Tongue (tissue), 2 donors: ENCODE results near the gene SYTL3. TPM values are rescaled to one million over a fixed set of nuclear protein-coding genes. Genes with fewer than 3 reads are reported as not detected.

ENCODE experiments used
- small RNA-seq: library from RNA; depleted of rRNA; stranded (forward); fragments of <200 nt; gene quantifications from one replicate; pipeline ENCODE3, GENCODE V24; 2014; ENCODE audit warnings: low replicate concordance
- total RNA-seq: library from RNA; depleted of rRNA; stranded (reverse); fragments of >200 nt; gene quantifications from one replicate; pipeline ENCODE4 v1.2.3, GENCODE V29; 2014

Gene SYTL3
- total RNA-seq, 1 donor from 2014 or later = 9.9 TPM

Small RNA genes lying within 50 kb of the gene (small RNA-seq; reads per million reads assigned to genes)
- gene MIR3918 (not detected), gene MIR7161 (not detected)

Other genes with a start within 250 kb of the SYTL3 start
- gene TMEM181, start 90.0 kb upstream of the SYTL3 start, total RNA-seq = 26.3 TPM
- 47.3 TPM for gene DYNLT1, start 5.3 kb upstream of the SYTL3 start, total RNA-seq
- 66.9 TPM for gene EZR, start 169.3 kb downstream of the SYTL3 start, total RNA-seq